K562 (cell line): ENCODE measurements around the gene UBE2M. TPM values are rescaled to one million over a fixed set of nuclear protein-coding genes. Genes with fewer than 3 reads are reported as not detected.

ENCODE experiments used
- CCAR2 ChIP-seq: fragments of 200-400 bp; formaldehyde crosslinking; IDR thresholded peaks from 2 replicates; pipeline ENCODE4 v1.6.1; 2017; ENCODE audit warnings: mild to moderate bottlenecking, low read depth, low read length
- EGR1 ChIP-seq: fragments of 450-650 bp; conservative IDR thresholded peaks from 2 replicates; pipeline ENCODE4 v1.6.1; 2017; ENCODE audit warnings: mild to moderate bottlenecking
- FOXP1 ChIP-seq: sonication (generic); formaldehyde crosslinking; IDR thresholded peaks from 2 replicates; pipeline ENCODE4 v1.8.0; 2022; ENCODE audit warnings: mild to moderate bottlenecking, missing genetic modification reagents
- GATAD2B ChIP-seq: fragments of 450-650 bp; IDR thresholded peaks from 2 replicates; pipeline ENCODE4 v1.6.1; 2017; ENCODE audit warnings: mild to moderate bottlenecking, borderline replicate concordance
- HDAC8 ChIP-seq: fragments of 450-650 bp; IDR thresholded peaks from 2 replicates; pipeline ENCODE4 v1.6.1; 2016; ENCODE audit warnings: mild to moderate bottlenecking, missing genetic modification characterization, moderate library complexity, missing compliant biosample characterization
- IRF2 ChIP-seq: sonication (generic); formaldehyde crosslinking; IDR thresholded peaks from 2 replicates; pipeline ENCODE4 v1.8.1; 2022; ENCODE audit warnings: mild to moderate bottlenecking, missing genetic modification reagents
- L3MBTL2 ChIP-seq: fragments of 450-650 bp; IDR thresholded peaks from 2 replicates; pipeline ENCODE4 v1.6.1; 2016; ENCODE audit warnings: mild to moderate bottlenecking, moderate library complexity
- MAZ ChIP-seq, 2 experiments: fragments of 450-650 bp in 1 of 2; sonication (generic) in 1 of 2; formaldehyde crosslinking; IDR thresholded peaks in 1 of 2; conservative IDR thresholded peaks in 1 of 2; 2 replicates each; pipeline versions ENCODE4 v1.4.0 to v1.5.0; 2020; ENCODE audit warnings: mild to moderate bottlenecking in 1 of 2, missing genetic modification reagents in 1 of 2
- NR4A1 ChIP-seq, 2 experiments: fragments of 250-450 bp in 1 of 2; fragments of 450-650 bp in 1 of 2; sonication (Bioruptor Pico) in 1 of 2; IDR thresholded peaks; 2 replicates each; pipeline versions ENCODE4 v1.4.0 to v1.6.1; 2016 to 2020; ENCODE audit warnings: mild to moderate bottlenecking in 2 of 2, missing compliant biosample characterization in 1 of 2, missing genetic modification characterization in 1 of 2, moderate library complexity in 1 of 2
- PBX2 ChIP-seq, 2 experiments: IDR thresholded peaks in 1 of 2; conservative IDR thresholded peaks in 1 of 2; 2 replicates each; pipeline ENCODE4 v1.6.1; 2016; ENCODE audit warnings: low read depth in 2 of 2, mild to moderate bottlenecking in 1 of 2, missing compliant biosample characterization in 1 of 2, missing genetic modification characterization in 1 of 2, moderate library complexity in 1 of 2
- PKNOX1 ChIP-seq: fragments of 450-650 bp; IDR thresholded peaks from 2 replicates; pipeline ENCODE4 v1.6.1; 2016
- POLR2A ChIP-seq: fragments of 450-650 bp; conservative IDR thresholded peaks from 2 replicates; pipeline ENCODE4 v1.6.1; 2016
- POLR3G ChIP-seq: IDR thresholded peaks from 2 replicates; pipeline ENCODE4 v1.6.1; 2011; ENCODE audit not compliant: insufficient read length, insufficient replicate concordance; ENCODE audit errors: extremely low read depth
- YY1 ChIP-seq, 3 experiments: IDR thresholded peaks; 2 replicates each; pipeline ENCODE4 v1.6.1; 2011; ENCODE audit warnings: low read length in 2 of 3, mild to moderate bottlenecking in 2 of 3, moderate library complexity in 2 of 3, borderline replicate concordance in 1 of 3, control low read depth in 1 of 3, low read depth in 1 of 3; ENCODE audit not compliant: insufficient read depth in 3 of 3, insufficient replicate concordance in 2 of 3, control insufficient read depth in 1 of 3, insufficient read length in 1 of 3; ENCODE audit errors: extremely low read depth in 1 of 3
- ZNF263 ChIP-seq: sonication (generic); formaldehyde crosslinking; IDR thresholded peaks from 2 replicates; pipeline ENCODE4 v1.8.0; 2022; ENCODE audit warnings: mild to moderate bottlenecking, missing genetic modification reagents, borderline replicate concordance
- polyA plus RNA-seq, 8 experiments: library from polyadenylated mRNA; depleted of rRNA in 4 of 8; stranded (reverse) in 5 of 8; unstranded in 3 of 8; fragments of >200 nt; fragmentation: Nextera tagmentation in 2 of 8; fragmentation: Illumina TruSeq in 1 of 8; extraction: Ambion mirVana in 2 of 8; extraction: Trizol in 1 of 8; gene quantifications; 2 replicates each; pipeline versions ENCODE4 v1.2.1 to v1.2.3, GENCODE V29; 2011 to 2014; ENCODE audit warnings: inconsistent platforms in 1 of 8, missing spikeins in 1 of 8
- total RNA-seq, 7 experiments: library from RNA; depleted of rRNA in 6 of 7; stranded (reverse); fragments of >200 nt in 6 of 7; fragmentation: Illumina TruSeq in 2 of 7; extraction: Trizol in 2 of 7; gene quantifications; 2 replicates each; pipeline versions ENCODE4 v1.2.1 to v1.2.3, GENCODE V29; 2011 to 2021; ENCODE audit warnings: low replicate concordance in 1 of 7
- TF ChIP-seq, protein P1 (sequence below): fragments of 450-650 bp; IDR thresholded peaks from 2 replicates; pipeline ENCODE4 v1.6.1; 2014; ENCODE audit warnings: low read depth, mild to moderate bottlenecking, moderate library complexity, borderline replicate concordance
- TF ChIP-seq, protein P2 (sequence below): IDR thresholded peaks from 2 replicates; pipeline ENCODE4 v1.6.1; 2011; ENCODE audit warnings: borderline replicate concordance, low read depth, mild to moderate bottlenecking, moderate library complexity, low read length; ENCODE audit not compliant: insufficient read depth, poor library complexity, severe bottlenecking

Gene UBE2M
- total and polyA plus RNA-seq, 9 of the 15 experiments (the other 6 are each of a cell fraction or from before 2014, with no cell fraction given), result 0.92 to 163 (median 85.7) TPM

DNA sequence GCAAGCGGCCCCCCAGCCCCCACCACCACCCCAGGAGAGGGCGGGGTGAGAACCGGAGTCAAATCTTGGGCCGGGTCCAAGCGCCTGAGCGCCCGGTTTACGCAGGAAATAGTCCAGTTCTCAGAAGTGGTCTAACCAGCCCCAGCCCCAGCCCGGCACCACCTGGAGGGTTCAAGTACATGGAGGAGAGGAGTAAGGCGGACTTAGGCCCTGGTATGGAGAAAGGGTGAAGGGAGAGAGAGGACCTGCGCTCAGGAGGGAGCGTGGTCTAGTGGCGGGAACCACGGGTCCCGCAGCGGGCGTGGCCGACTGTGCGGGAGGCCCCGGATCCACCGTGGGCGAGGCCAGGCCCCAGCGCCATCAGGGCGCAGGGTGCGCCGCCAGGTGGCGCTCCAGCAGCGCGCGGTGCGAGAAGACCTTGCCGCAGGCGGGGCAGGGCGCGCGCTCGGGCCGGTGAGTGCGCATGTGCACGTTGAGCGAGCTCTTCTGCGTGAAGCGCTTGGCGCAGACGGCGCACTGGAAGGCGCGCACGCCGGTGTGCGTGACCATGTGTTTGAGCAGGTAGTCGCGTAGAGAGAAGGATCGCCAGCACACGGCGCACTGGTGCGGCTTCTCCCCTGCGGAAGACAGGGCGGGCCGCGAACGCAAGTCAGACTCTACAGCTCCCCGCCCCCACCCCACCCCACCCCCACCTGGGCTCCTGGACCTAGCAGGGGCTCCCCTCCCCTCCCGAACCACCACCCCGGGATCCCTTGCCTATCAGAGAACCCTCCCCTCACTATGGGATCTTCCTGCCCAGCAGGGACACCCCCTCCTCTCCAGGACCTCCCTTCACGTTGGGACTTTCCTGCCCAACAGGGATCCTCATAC is 44.5 kb downstream of the UBE2M start (continued):
- TF ChIP-seq PBX2 (CRISPR knock-in tag; IDR thresholded peaks at IDR 0.05; ENCODE audit: low read depth), result no peak
- TF ChIP-seq PBX2 (tag; conservative IDR thresholded peaks at IDR 0.05; ENCODE audit: low read depth), result no peak
- TF ChIP-seq, protein P1, sequence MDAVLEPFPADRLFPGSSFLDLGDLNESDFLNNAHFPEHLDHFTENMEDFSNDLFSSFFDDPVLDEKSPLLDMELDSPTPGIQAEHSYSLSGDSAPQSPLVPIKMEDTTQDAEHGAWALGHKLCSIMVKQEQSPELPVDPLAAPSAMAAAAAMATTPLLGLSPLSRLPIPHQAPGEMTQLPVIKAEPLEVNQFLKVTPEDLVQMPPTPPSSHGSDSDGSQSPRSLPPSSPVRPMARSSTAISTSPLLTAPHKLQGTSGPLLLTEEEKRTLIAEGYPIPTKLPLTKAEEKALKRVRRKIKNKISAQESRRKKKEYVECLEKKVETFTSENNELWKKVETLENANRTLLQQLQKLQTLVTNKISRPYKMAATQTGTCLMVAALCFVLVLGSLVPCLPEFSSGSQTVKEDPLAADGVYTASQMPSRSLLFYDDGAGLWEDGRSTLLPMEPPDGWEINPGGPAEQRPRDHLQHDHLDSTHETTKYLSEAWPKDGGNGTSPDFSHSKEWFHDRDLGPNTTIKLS, result peak; percentile 51; the same call in 1 of the 2 replicates
- no peak for TF ChIP-seq HDAC8 (tag)
- TF ChIP-seq PKNOX1, result no peak
- TF ChIP-seq, protein P2, sequence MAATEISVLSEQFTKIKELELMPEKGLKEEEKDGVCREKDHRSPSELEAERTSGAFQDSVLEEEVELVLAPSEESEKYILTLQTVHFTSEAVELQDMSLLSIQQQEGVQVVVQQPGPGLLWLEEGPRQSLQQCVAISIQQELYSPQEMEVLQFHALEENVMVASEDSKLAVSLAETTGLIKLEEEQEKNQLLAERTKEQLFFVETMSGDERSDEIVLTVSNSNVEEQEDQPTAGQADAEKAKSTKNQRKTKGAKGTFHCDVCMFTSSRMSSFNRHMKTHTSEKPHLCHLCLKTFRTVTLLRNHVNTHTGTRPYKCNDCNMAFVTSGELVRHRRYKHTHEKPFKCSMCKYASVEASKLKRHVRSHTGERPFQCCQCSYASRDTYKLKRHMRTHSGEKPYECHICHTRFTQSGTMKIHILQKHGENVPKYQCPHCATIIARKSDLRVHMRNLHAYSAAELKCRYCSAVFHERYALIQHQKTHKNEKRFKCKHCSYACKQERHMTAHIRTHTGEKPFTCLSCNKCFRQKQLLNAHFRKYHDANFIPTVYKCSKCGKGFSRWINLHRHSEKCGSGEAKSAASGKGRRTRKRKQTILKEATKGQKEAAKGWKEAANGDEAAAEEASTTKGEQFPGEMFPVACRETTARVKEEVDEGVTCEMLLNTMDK, result peak; percentile 93
- TF ChIP-seq IRF2 (CRISPR knock-in tag), result 0 out of 2 replicates have a peak, but pooled peaks have one; percentile 16
- TF ChIP-seq GATAD2B, result peak; percentile 77
- peak; percentile 60 for TF ChIP-seq EGR1
- TF ChIP-seq CCAR2, result no peak
- TF ChIP-seq MAZ (CRISPR knock-in tag; conservative IDR thresholded peaks at IDR 0.05 in 1 of 2, IDR thresholded peaks at IDR 0.05 in 1 of 2), result peak; percentile 91 to 92
- peak; percentile 44; the same call in 1 of the 2 replicates for TF ChIP-seq FOXP1 (CRISPR knock-in tag)
- peak; percentile 69 for TF ChIP-seq POLR2A
- no peak for TF ChIP-seq POLR3G
- TF ChIP-seq ZNF263 (CRISPR knock-in tag), result 0 out of 2 replicates have a peak, but pooled peaks have one; percentile 55
- TF ChIP-seq YY1 (IDR thresholded peaks at IDR 0.05; ENCODE audit: borderline replicate concordance in 1 of 3, control insufficient read depth in 1 of 3, extremely low read depth in 1 of 3, insufficient read depth in 3 of 3, insufficient read length in 1 of 3, insufficient replicate concordance in 2 of 3, low read depth in 1 of 3, low read length in 2 of 3), result peak; percentile 23 to 72 (median 69)
- 0 out of 2 replicates have a peak, but pooled peaks have one; percentile 11 for TF ChIP-seq NR4A1 (CRISPR knock-in tag; IDR thresholded peaks at IDR 0.05)
- no peak for TF ChIP-seq NR4A1 (tag; IDR thresholded peaks at IDR 0.05)
- TF ChIP-seq L3MBTL2, result peak; percentile 94
